ENCODE measurements around the gene GADL1.

GADL1 gene

DNA sequence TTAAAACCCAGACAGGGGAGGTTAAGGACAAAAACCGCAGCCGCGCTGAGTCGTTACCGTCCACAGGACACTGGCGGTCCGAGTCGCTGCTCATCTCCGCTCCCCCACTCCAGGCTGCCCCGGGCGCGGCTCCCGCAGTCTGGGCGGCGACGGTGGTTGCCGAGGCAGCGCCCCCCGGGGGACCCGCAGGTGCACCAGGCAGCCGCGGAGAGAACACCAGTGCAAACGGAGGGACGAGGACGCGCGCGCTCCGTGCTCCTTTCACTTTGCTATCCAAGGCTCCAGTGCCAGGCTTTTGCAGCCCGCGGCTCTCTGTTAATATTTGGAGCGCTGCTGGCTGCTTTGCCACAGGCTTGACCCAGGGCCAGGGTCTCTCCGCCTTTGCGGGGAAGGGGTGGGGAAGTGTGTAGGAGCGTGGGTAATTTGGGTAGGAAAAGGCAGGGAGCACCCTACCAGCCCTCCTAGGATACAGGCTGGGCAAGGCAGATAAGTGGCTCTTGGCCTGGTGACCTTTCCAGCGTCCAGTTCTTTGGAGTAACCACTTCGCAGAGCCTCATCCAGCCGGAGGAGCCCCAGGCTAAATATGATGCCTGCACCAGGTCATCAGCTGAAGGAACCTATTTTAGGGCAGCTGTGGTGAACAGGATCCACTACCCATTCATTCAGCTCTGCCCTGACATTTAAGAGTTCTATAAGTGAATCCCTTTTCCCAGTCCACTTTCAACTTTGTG, at the start of gene GADL1:
Gene GADL1, minus strand, starts transcription at position 141 of the 731 bp plus-strand sequence. Its CDS starts 47 bp downstream, at position 94.
- no peak for DNase-seq

GRCh38 chr3:30944124-30944523, 49.7 kb upstream of the GADL1 start:
- no peak for DNase-seq

DNA sequence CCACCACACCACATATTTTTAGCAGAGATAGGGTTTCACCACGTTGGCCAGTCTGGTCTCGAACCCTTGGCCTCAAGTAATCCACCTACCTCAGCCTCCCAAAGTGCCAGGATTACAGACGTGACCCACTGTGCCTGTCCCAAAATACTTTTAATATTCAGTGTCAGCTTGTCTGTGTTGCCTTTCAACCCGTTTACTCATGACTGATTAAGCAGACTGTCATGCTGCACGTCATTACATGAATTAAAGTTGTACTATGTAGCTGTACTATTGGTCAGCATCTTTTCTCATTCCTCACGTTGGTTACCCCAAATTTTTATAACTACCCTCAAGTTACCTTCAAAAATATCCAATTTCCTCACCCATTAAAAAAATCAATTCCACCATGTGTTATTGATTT, 48.7 kb upstream of the GADL1 start:
- DNase-seq: no peak

- no peak for DNase-seq
Observed at GRCh38 chr3:30941342-30941741, 46.9 kb upstream of the GADL1 start.

GRCh38 chr3:30940740-30941139, 46.3 kb upstream of the GADL1 start:
- no peak for DNase-seq

DNA sequence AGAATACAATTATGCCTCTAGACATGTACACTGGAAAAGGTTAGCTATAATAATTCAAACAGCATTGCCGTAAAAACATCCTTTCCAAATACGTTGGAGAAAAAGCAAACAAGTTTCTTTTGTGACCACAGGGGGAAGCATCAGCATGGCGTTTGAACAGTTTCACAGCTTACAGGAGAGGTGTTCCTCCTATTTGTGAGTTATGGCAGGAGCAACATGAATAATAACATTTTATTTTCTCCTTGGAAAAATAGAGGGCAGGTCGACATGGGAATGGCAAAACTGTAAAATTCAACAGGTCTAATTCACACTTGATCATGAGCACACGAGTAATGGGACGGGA, 39.7 kb upstream of the GADL1 start:
- DNase-seq: no peak

DNA sequence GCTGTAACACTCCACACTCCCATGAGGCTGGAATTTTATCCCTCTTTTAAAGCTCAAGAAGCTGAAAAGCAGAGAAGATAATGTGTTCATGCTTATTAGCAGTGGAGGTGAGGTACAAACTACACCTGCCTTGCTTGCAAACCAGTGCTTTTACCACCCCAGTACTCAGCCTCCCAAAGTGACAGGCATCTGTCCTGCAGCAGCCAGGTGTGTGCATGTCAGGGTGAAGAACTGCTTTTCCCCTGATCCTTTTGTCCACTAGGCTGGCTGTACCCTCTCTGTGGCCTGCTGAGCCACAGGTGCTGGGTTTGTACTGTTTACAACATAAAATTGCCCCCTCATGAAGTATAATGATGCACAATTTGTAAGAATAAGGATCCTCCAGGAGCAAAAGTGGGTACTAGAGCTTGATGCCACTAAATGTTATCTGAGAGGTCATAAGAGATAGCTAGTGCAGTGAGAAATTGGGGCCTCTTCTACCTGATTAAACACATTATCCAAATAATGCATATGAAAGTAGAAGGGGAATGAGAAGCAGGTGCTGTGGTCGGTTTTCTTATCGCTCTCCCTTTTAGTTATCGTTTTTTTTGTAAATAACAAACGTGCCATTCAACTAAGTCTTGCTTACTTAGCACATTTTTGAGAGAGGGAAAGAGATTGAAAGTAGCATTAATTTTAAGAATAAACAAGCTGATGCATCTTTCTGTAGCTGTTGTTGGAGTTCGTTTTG, 39.2 kb upstream of the GADL1 start:
- DNase-seq: no peak

DNA sequence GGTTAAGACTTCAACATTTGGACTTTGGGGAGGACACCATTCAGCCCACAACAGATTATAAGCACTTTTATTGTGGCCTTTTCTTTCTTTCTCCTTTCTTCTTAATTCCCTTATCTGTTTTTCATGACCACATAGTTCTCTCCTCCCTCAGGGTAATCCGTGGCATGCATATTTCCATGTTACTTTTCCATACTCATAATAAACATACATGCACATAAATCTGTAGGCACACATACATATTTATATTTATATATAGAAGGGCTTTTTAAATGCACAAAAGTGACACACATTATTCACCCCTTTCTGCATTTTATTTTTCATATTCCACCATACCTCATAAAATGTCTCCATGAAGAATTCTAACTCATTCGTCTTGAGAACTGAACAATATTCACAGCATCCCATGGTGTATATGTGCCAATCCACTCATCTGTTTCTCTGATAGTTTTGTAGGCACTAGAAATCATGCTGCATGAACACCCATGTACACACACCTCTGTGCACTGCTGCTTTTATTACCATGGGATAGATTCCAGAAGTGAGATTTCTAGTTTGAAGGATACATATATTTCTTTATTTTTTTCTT, 38.1 kb upstream of the GADL1 start:
- DNase-seq: no peak

GRCh38 chr3:30924763-30925162, 30.3 kb upstream of the GADL1 start:
- DNase-seq: no peak

DNA sequence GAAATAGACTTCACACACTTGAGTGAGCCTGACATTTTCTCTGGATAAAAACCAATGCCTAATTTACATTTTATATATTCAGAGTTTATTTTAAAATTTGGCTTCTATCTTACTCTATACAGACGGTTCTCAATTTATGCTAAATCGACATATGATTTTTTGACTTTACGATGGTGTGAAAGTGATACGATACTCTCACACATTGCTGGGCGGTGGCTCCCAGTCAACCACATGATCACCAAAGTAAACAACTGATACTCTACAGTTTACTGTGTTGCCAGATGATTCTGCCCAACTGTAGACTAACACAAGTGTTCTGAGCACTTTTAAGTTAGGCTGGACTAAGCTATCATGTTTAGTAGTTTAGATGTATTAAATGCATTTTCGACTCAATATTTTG, 25.1 kb upstream of the GADL1 start:
- no peak for DNase-seq

- DNase-seq: no peak
Observed at GRCh38 chr3:30918761-30919160, 24.3 kb upstream of the GADL1 start.

DNA sequence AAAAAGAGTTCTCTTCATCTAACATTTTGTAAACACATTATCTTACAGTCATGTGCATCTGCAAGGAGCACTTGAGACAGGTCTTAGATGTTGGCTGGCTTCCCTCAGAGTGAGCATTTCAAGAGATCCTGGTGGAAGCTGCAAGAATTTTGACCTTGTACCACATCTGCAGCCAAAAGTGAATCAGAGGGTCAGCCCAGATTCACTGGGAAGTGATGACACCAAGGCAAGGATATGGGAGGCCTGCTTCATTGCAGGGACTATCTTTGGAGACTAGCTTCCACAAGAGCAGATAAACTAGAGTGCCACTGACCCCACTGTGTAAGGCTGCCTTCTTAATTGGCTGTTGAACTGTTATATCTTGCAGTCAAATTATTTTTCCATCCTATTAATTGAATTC, 21.3 kb upstream of the GADL1 start:
- no peak for DNase-seq

DNA sequence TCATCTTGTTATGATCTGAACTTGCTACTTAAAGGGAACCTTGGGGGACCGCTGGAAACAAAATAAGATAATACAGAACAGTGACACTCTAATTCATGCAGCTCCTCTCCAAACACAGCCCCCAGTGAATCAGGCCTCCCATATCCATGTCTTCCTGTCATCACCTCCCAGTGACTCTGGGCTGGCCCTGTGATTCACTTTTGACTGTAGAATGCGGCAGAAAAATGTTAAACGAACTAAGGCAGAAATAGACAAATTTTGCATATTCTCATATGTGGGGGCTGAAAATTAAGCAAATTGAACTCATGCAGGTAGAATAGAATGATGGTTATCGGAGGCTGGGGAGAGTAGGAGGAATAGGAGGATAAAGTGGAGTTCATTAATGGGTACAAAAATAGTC, 20.2 kb upstream of the GADL1 start:
- no peak for DNase-seq

DNA sequence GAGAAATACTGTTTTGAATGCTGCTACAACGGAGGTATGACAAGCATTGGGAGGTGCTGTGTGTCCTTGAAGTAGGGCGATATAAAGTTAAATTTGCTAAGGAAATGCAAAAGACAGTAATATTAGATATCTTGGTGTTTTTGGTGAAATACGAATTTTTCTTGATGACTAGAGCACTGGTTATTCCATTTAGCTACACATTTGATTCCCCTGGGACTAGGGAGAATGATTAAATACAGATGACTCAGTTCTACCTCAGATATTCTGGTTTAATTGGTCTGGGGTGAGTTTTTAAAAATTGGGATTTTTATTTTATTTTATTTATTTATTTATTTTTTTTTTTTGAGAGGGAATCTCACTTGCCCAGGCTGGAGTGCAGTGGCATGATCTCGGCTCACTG, 18.7 kb upstream of the GADL1 start:
- DNase-seq: no peak

DNA sequence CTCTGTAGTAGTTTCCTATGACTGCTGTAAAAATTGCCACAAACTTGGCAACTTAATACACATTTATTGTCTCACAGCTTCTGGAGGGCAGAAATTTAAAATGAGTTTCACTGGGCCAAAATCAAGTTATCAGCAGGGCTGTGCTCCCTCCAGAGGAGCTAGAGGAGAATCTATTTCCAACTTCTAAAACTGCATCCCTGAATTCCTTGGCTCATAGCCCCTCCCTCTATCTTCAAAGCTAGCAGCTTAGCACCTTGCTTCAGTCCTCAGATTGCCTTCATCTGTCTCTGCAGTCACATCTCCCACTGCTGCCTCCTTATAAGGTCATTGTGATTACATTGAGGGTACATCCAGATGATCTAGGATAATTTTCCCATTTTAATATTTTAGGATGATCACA, 17.8 kb upstream of the GADL1 start:
- DNase-seq: no peak

- no peak for DNase-seq
Observed at GRCh38 chr3:30908456-30909037, 14.1 kb upstream of the GADL1 start.

- no peak for DNase-seq
Observed at GRCh38 chr3:30904996-30905395, 10.5 kb upstream of the GADL1 start.

- no peak for DNase-seq
Observed at GRCh38 chr3:30895329-30895728, 868 bp upstream of the GADL1 start.

GRCh38 chr3:30893678-30894325, 659 bp downstream of the GADL1 start:
- DNase-seq: no peak

DNA sequence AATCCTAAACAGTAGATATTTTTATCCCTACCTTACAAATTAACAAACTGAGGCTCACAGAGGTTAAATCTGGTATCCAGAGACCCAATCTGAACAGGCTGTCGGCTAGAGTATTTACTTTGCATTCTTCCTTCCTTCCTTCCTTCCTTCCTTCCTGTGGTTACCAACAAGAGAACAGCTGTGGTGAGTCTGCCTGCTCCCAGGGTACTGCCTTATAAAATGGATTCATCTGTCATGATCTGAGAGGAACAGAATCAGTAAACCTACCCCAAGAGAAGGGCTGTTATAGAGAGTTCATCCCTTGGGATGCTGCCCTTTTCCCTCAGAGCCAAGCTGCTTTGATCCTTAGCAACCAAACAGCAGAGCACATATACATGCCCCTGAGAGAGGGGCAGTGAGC, 3.6 kb downstream of the GADL1 start:
- DNase-seq: no peak

GRCh38 chr3:30886888-30887287, 7.6 kb downstream of the GADL1 start:
- no peak for DNase-seq

GRCh38 chr3:30878862-30879261, 15.6 kb downstream of the GADL1 start:
- no peak for DNase-seq

DNA sequence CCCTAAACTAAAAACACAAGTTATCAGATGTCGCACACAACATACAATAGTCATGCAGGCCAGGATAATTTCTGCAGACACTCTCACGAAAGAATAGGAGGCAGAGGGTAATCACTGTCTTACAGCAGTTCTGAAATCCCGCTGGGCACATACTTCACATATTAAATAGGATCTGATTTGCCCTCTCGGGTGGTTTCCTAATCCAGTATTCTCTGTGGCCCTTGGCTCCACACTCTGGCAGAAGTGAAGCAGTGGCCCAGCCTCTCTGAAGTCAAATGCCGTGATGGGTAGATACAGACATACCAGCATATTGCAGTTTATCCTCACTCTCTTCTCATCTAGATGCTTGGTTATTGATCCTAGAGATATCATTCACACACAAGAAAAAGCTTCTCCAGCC, 19.0 kb downstream of the GADL1 start:
- DNase-seq: no peak

DNA sequence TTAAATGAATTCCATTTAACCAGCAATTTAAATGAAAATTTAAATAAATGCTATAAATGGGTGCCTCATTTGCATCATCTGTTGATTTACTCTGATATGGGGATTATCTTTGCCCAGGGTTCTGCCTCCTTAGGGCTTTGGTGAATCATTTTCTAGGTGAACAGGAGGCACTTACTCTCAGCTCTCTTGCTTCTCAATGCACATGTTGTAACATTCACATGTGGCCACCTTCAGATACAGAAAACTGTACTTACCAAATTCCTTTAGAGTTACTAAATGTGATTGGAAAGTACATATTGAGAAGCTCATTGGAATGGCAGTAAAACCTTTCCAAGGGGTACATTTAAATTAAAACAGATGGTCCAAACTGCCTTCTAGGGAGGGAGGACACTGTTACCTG, 20.8 kb downstream of the GADL1 start:
- DNase-seq: no peak

Data from NCI-H187 (cell line).